H9 (cell line): ENCODE data around the gene MYOM1. TPM values are rescaled to one million over a fixed set of nuclear protein-coding genes. Genes with fewer than 3 reads are reported as not detected.
A peak's percentile ranks its signal among the peaks of the same experiment; 100 is the strongest.
"Not testable (repeated sequence)": the region's sequence is repeated elsewhere in the genome, so short reads cannot be mapped to it uniquely, and the experiment has no call there.

Experiments
- DNase-seq: peaks from one replicate; pipeline ENCODE4 v3.0.0-alpha.2; 2017
- H2AFZ ChIP-seq: one replicate; pipeline ENCODE4 v1.6.1; 2013; ENCODE audit warnings: mild to moderate bottlenecking, low read length, control low read depth, moderate library complexity
- H2AK5ac ChIP-seq: 2 replicates; pipeline ENCODE4 v1.6.1; 2013; ENCODE audit warnings: low read length, control low read depth, mixed read lengths; ENCODE audit not compliant: insufficient read length
- H2BK120ac ChIP-seq: one replicate; pipeline ENCODE4 v1.6.1; 2013; ENCODE audit warnings: low read depth, mild to moderate bottlenecking, low read length, control low read depth, inconsistent platforms; ENCODE audit not compliant: poor library complexity, severe bottlenecking
- H2BK12ac ChIP-seq: 2 replicates; pipeline ENCODE4 v1.6.1; 2013; ENCODE audit warnings: low read length, control low read depth, mixed read lengths, low read depth; ENCODE audit not compliant: insufficient read length
- H2BK15ac ChIP-seq: 2 replicates; pipeline ENCODE4 v1.6.1; 2013; ENCODE audit warnings: low read depth, low read length, control low read depth
- H2BK20ac ChIP-seq: one replicate; pipeline ENCODE4 v1.6.1; 2013; ENCODE audit warnings: low read depth, mild to moderate bottlenecking, low read length, control low read depth, inconsistent platforms; ENCODE audit not compliant: poor library complexity, severe bottlenecking
- H2BK5ac ChIP-seq: 2 replicates; pipeline ENCODE4 v1.6.1; 2013; ENCODE audit warnings: low read length, control low read depth, mixed read lengths; ENCODE audit not compliant: insufficient read length
- H3K14ac ChIP-seq: 2 replicates; pipeline ENCODE4 v1.6.1; 2013; ENCODE audit warnings: low read length, control low read depth; ENCODE audit not compliant: insufficient read depth
- H3K18ac ChIP-seq: 2 replicates; pipeline ENCODE4 v1.6.1; 2013; ENCODE audit warnings: low read depth, mild to moderate bottlenecking, mixed read lengths, low read length, control low read depth; ENCODE audit not compliant: insufficient read length
- H3K23ac ChIP-seq: 2 replicates; pipeline ENCODE4 v1.6.1; 2013; ENCODE audit warnings: low read length, control low read depth, mixed read lengths, low read depth; ENCODE audit not compliant: insufficient read length
- H3K23me2 ChIP-seq: 2 replicates; pipeline ENCODE4 v1.6.1; 2013; ENCODE audit warnings: low read depth, mild to moderate bottlenecking, mixed read lengths, low read length, control low read depth; ENCODE audit not compliant: insufficient read length, poor library complexity, severe bottlenecking
- H3K27ac ChIP-seq: 2 replicates; pipeline ENCODE4 v1.5.1; 2013; ENCODE audit warnings: low read length, control low read depth, mixed read lengths, low read depth; ENCODE audit not compliant: insufficient read length
- H3K27me3 ChIP-seq: 2 replicates; pipeline ENCODE4 v1.6.1; 2013; ENCODE audit warnings: low read length, control low read depth, inconsistent platforms; ENCODE audit not compliant: insufficient read depth
- H3K4ac ChIP-seq: 2 replicates; pipeline ENCODE4 v1.6.1; 2013; ENCODE audit warnings: low read depth, mild to moderate bottlenecking, control low read depth, inconsistent platforms, low read length, moderate library complexity
- H3K4me1 ChIP-seq: 2 replicates; pipeline ENCODE4 v1.6.1; 2013; ENCODE audit warnings: low read length, control low read depth, inconsistent platforms; ENCODE audit not compliant: insufficient read depth
- H3K4me2 ChIP-seq: 2 replicates; pipeline ENCODE4 v1.6.1; 2013; ENCODE audit warnings: low read length, control low read depth, mixed read lengths; ENCODE audit not compliant: insufficient read length, insufficient read depth
- H3K56ac ChIP-seq: 2 replicates; pipeline ENCODE4 v1.6.1; 2013; ENCODE audit warnings: low read depth, mild to moderate bottlenecking, mixed read lengths, low read length, control low read depth; ENCODE audit not compliant: insufficient read length
- H3K79me1 ChIP-seq: 2 replicates; pipeline ENCODE4 v1.6.1; 2013; ENCODE audit warnings: low read depth, mild to moderate bottlenecking, moderate library complexity, low read length, control low read depth, inconsistent platforms; ENCODE audit not compliant: insufficient read depth, poor library complexity, severe bottlenecking
- H3K79me2 ChIP-seq: 2 replicates; pipeline ENCODE4 v1.6.1; 2013; ENCODE audit warnings: low read length, control low read depth, inconsistent platforms; ENCODE audit not compliant: insufficient read depth
- H3K9ac ChIP-seq: 2 replicates; pipeline ENCODE4 v1.6.1; 2013; ENCODE audit warnings: low read length, control low read depth, mixed read lengths; ENCODE audit not compliant: insufficient read length; ENCODE audit errors: extremely low read depth
- H3K9me3 ChIP-seq: one replicate; pipeline ENCODE4 v1.6.1; 2013; ENCODE audit warnings: low read depth, low read length, inconsistent platforms; ENCODE audit not compliant: control insufficient read depth
- H3T11ph ChIP-seq: one replicate; pipeline ENCODE4 v1.6.1; 2013; ENCODE audit warnings: mild to moderate bottlenecking, low read length, control low read depth, inconsistent platforms
- H4K20me1 ChIP-seq: one replicate; pipeline ENCODE4 v1.6.1; 2013; ENCODE audit not compliant: control insufficient read depth, insufficient read length, insufficient read depth
- H4K5ac ChIP-seq: 2 replicates; pipeline ENCODE4 v1.6.1; 2013; ENCODE audit warnings: low read depth, mild to moderate bottlenecking, mixed read lengths, low read length, control low read depth; ENCODE audit not compliant: insufficient read length
- H4K8ac ChIP-seq: replicated peaks from 2 replicates; pipeline ENCODE4 v1.6.1; 2013; ENCODE audit warnings: low read length, control low read depth, mixed read lengths, low read depth; ENCODE audit not compliant: insufficient read length
- H4K91ac ChIP-seq: 2 replicates; pipeline ENCODE4 v1.6.1; 2013; ENCODE audit warnings: low read depth, mild to moderate bottlenecking, moderate library complexity, mixed read lengths, low read length, control low read depth; ENCODE audit not compliant: insufficient read length
- H3K27ac Mint-ChIP-seq, 3 experiments: 2 replicates in 2 of 3; 3 replicates in 1 of 3; pipeline ENCODE4 v1.8.0; 2020 to 2021; ENCODE audit warnings: mixed read lengths in 3 of 3, mild to moderate bottlenecking in 1 of 3, moderate library complexity in 1 of 3
- H3K27me3 Mint-ChIP-seq: 2 replicates; pipeline ENCODE4 v1.8.0; 2021; ENCODE audit warnings: low read depth, mild to moderate bottlenecking, moderate library complexity, mixed read lengths
- H3K36me3 Mint-ChIP-seq, 3 experiments: 2 replicates in 2 of 3; 3 replicates in 1 of 3; pipeline ENCODE4 v1.8.0; 2020 to 2021; ENCODE audit warnings: low read depth in 3 of 3, mixed read lengths in 3 of 3; ENCODE audit not compliant: insufficient read depth in 1 of 3
- H3K4me1 Mint-ChIP-seq, 2 experiments: 2 replicates each; pipeline ENCODE4 v1.8.0; 2020; ENCODE audit warnings: mixed read lengths in 2 of 2
- H3K4me3 Mint-ChIP-seq, 2 experiments: 2 replicates in 1 of 2; 3 replicates in 1 of 2; pipeline ENCODE4 v1.8.0; 2020 to 2021; ENCODE audit warnings: mild to moderate bottlenecking in 2 of 2, mixed read lengths in 2 of 2, moderate library complexity in 1 of 2
- H3K9me3 Mint-ChIP-seq, 2 experiments: 2 replicates in 1 of 2; 3 replicates in 1 of 2; pipeline ENCODE4 v1.8.0; 2020; ENCODE audit warnings: mild to moderate bottlenecking in 2 of 2, mixed read lengths in 2 of 2, moderate library complexity in 1 of 2
- WGBS: extraction: QIAGEN DNeasy Blood & Tissue Kit; methylation state at CpG from one replicate; pipeline ENCODE4 v1.1.7; 2013; ENCODE audit warnings: missing lambda C conversion rate, low lambda C conversion rate, mixed read lengths; ENCODE audit not compliant: insufficient read length; ENCODE audit errors: extremely low coverage; 5-methylcytosine and 5-hydroxymethylcytosine counted together
- total RNA-seq: library from RNA; stranded (reverse); gene quantifications from 2 replicates; pipeline ENCODE4 v1.2.1, GENCODE V29; 2021
- TF ChIP-seq, protein P1 (sequence below): fragments of 200-600 bp; sonication (generic); conservative IDR thresholded peaks from 3 replicates; pipeline ENCODE4 v1.8.0; 2021; ENCODE audit warnings: antibody characterized with exemption, mild to moderate bottlenecking

The MYOM1 gene
- total RNA-seq, 1 experiment from 2014 or later: 0.17 TPM

DNA sequence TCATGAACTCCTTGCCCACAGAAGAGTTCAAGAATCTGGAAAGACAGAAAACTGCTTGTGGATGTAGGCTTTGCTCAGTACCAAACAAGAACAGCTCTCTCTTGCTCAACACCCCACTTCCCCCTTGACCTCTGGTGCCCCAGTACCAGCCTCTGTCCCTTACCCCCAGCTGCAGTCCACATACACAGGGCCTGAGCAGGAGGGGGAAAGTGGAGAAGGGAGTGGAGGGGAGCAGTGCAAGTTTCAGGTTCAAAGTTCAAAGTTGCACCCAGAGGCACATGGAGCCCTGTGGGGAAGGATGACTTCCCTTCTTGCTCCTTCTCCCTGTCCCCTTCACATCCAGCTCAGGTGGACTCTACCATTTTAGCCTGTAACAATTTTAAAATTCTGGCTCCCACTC is 145.7 kb downstream of the MYOM1 start:
- no peak overlapping the region for H4K91ac ChIP-seq
- H4K8ac ChIP-seq: no peak overlapping the region
- Mint-ChIP-seq H3K4me3 (no peak overlapping the region), H3K9me3 (no peaks in the 10 kb centered on the region), H3K27me3 (no peaks in the 10 kb centered on the region), H3K27ac (no peak overlapping the region), H3K36me3 (no peaks in the 10 kb centered on the region), H3K4me1 (peaks cover 15 to 17% of the 10 kb centered on the region in 2 experiments)
- H3K4me2 ChIP-seq: no peak overlapping the region
- no peak overlapping the region for H3K9ac ChIP-seq
- no peak overlapping the region for H2BK20ac ChIP-seq
- H3K23me2 ChIP-seq: no peaks in the 10 kb centered on the region
- H3K27ac ChIP-seq: no peak overlapping the region
- no peak overlapping the region for H3K4ac ChIP-seq
- H2BK5ac ChIP-seq: no peak overlapping the region
- no peaks in the 10 kb centered on the region for H4K20me1 ChIP-seq
- H3K79me1 ChIP-seq: no peaks in the 10 kb centered on the region
- no peak overlapping the region for H2BK12ac ChIP-seq
- H3K14ac ChIP-seq: no peak overlapping the region; the same call in 1 of the 2 replicates
- no peak overlapping the region for H3K56ac ChIP-seq
- no peak overlapping the region for H3K18ac ChIP-seq
- no peak overlapping the region for H2AK5ac ChIP-seq
- TF ChIP-seq, protein P1, sequence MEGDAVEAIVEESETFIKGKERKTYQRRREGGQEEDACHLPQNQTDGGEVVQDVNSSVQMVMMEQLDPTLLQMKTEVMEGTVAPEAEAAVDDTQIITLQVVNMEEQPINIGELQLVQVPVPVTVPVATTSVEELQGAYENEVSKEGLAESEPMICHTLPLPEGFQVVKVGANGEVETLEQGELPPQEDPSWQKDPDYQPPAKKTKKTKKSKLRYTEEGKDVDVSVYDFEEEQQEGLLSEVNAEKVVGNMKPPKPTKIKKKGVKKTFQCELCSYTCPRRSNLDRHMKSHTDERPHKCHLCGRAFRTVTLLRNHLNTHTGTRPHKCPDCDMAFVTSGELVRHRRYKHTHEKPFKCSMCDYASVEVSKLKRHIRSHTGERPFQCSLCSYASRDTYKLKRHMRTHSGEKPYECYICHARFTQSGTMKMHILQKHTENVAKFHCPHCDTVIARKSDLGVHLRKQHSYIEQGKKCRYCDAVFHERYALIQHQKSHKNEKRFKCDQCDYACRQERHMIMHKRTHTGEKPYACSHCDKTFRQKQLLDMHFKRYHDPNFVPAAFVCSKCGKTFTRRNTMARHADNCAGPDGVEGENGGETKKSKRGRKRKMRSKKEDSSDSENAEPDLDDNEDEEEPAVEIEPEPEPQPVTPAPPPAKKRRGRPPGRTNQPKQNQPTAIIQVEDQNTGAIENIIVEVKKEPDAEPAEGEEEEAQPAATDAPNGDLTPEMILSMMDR: no peak
- H2BK120ac ChIP-seq: no peak overlapping the region
- no peak overlapping the region for H4K5ac ChIP-seq
- H3K4me1 ChIP-seq: peaks cover 4% of the 10 kb centered on the region; the same call in 1 of the 2 replicates
- no peak overlapping the region for H2AFZ ChIP-seq
- H3T11ph ChIP-seq: no peak overlapping the region
- no peaks in the 10 kb centered on the region for H3K9me3 ChIP-seq
- no peaks in the 10 kb centered on the region for H3K27me3 ChIP-seq
- no peak overlapping the region for H2BK15ac ChIP-seq
- H3K79me2 ChIP-seq: no peaks in the 10 kb centered on the region
- DNase-seq: no peak
- no peak overlapping the region for H3K23ac ChIP-seq

DNA sequence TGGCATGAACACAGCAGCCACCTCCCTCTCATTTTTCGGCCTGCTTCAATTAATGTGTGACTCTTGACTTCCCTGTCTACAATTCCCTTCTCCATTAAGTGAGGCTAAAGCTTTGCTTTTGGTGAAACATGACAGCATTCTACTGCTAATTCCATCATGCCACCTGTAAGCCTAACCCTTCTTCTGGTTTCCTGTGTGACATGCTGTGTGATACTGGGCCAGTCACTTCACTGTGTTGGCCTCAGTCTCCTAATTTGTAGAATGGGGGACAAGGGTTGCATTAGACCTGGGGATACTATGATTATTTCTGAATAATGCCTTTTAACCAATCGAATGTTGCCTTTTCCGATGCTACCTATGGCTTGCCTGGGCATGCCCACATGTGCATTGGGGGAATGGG is 146.4 kb downstream of the MYOM1 start:
- not testable (repeated sequence) for H3K4me1 ChIP-seq, H3K79me2 ChIP-seq, H3K79me1 ChIP-seq, H4K20me1 ChIP-seq, H3K18ac ChIP-seq, H2BK20ac ChIP-seq, H4K8ac ChIP-seq, H3K14ac ChIP-seq, H3K27ac ChIP-seq, H2AK5ac ChIP-seq, H4K5ac ChIP-seq, H3K4ac ChIP-seq, H2AFZ ChIP-seq, DNase-seq, H3K9me3 ChIP-seq, H3K23me2 ChIP-seq, H3K27me3 ChIP-seq, H3K9me3 Mint-ChIP-seq, H2BK120ac ChIP-seq, H3K4me2 ChIP-seq, H2BK15ac ChIP-seq, H3K27me3 Mint-ChIP-seq, H2BK12ac ChIP-seq, H3K36me3 Mint-ChIP-seq, H4K91ac ChIP-seq, H3K56ac ChIP-seq, H3T11ph ChIP-seq, H2BK5ac ChIP-seq, H3K23ac ChIP-seq, H3K9ac ChIP-seq, H3K4me3 Mint-ChIP-seq
- WGBS: no CpG with 5 or more reads among the region's 3 CpGs
- peaks cover 15 to 17% of the 10 kb centered on the region in 2 experiments for H3K4me1 Mint-ChIP-seq
- H3K27ac Mint-ChIP-seq: 0 out of 7 replicates have a peak overlapping the region, but pooled peaks of 1 of the 3 experiments have one; percentile 12
